T-helper 9 cell (primary cell): ENCODE results near the gene GFPT1.
A peak's percentile ranks its signal among the peaks of the same experiment; 100 is the strongest.
"Not testable (repeated sequence)": the region's sequence is repeated elsewhere in the genome, so short reads cannot be mapped to it uniquely, and the experiment has no call there.

Experiments used
- DNase-seq: peaks from one replicate; pipeline ENCODE4 v3.0.0-alpha.2; 2020
- total RNA-seq, 2 donors: gene quantifications; one replicate each; lab custom pipeline; 2026; lab: John Stamatoyannopoulos, UW

The GFPT1 gene
- total RNA-seq, result 63.5 to 81.4 reads per million in 2 donors

GRCh38 chr2:69386789-69387734 lies at the start of gene GFPT1:
GFPT1 (minus strand) TSS chr2:69387227; CDS start chr2:69387071, 156 bp downstream.
- peak; percentile 90 for DNase-seq

GRCh38 chr2:69436596-69436937 lies 49.5 kb upstream of the GFPT1 start:
- no peak for DNase-seq

DNA sequence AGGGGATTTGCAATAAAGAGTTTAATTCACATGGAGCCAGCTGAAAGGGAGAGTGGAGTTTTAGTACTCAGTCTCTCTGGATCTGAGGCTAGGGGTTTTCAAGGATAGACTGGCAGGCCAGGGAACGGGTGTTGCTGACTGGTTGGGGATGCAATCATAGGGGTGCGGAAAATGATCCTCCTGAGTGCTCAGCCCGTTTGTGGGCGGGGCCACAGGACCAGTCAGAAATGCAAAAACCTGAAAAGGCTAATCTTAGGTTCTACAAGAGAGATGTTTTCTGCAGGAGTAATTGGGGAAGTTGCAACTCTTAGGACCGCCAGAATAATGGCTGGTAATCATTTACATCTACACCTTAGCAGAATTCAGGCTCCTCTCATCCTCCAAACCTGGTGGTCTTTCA lies 47.7 kb upstream of the GFPT1 start:
- DNase-seq, result no peak

GRCh38 chr2:69429491-69430183 lies 42.6 kb upstream of the GFPT1 start:
- no peak for DNase-seq

DNA sequence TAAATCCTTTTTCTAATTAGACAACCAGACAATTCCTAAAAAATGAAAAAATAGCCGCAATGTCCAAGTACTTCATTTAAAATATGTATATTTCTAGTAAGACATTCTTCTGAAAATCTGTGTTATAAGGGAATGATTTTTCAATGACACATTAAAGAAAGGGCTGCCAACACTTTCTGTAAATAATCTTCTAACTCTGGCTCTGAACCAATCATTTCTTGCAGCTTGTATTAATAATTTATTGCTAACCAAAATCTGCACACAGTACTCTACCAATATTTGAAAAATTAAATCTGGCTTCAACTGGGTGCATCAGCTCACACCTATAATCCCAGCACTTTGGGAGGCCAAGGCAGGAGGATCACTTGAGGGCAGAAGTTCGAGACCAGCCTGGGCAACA lies 42.0 kb upstream of the GFPT1 start:
- no peak for DNase-seq

DNA sequence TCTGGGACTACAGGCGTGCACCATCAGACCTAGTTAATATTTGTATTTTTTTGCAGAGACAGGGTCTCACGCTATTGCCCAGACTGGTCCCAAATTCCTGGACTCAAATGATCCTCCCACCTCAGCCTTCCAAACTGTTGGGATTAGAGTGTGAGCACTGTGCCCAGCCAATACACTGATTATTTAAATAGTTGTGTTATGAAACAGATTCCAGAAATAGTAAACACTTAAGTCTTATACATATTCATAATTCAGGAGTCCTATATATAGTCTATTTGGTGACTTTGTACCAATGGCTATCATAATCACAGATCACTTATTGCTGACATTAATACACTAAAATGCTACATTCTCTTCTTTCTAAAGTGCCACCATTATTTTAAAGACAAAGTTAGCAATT lies 37.4 kb upstream of the GFPT1 start:
- DNase-seq, result no peak

DNA sequence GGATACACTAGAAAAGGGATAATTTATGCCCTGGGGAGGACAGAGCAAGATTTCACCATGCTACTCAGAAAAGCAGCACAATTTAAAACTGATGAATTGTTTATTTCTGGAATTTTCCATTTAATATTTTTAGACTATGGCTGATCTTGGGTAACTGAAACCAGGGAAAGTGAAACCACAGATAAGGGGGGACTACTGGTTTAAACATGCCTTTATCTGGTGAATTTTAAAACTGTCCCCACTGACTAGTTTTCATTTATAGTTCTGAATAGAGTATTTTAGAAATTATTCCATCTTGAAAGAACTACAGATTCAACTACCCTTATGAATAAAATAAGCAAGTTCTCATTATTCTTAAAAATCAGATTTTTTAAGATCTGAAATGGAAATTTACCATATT lies 35.2 kb upstream of the GFPT1 start:
- no peak for DNase-seq

GRCh38 chr2:69419111-69419510 lies 32.1 kb upstream of the GFPT1 start:
- DNase-seq, result not testable (repeated sequence)

GRCh38 chr2:69416147-69416546 lies 29.1 kb upstream of the GFPT1 start:
- DNase-seq, result no peak

- no peak for DNase-seq
These were observed 24.1 kb upstream of the GFPT1 start for GRCh38 chr2:69411120-69411519.

GRCh38 chr2:69405306-69405705 lies 18.3 kb upstream of the GFPT1 start:
- DNase-seq, result no peak

DNA sequence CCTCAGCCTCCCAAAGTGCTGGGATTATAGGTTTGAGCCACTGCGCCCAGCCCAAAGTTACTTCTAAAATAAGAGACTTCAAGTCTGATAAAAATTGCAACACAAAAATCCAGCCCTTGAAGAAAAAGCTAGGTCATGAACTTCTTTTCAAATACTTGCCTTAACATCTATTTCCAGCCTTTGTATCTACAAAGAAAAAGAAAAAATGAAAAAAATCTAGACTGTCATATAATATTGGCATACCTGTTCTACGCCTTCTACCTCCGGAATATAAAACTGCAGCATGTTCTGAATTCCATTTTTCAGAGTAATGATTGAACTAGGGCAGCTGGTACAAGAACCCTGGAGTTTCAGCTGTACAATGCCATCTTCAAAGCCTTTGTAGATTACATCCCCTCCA lies 13.1 kb upstream of the GFPT1 start:
- DNase-seq, result no peak

GRCh38 chr2:69397234-69397633 lies 10.2 kb upstream of the GFPT1 start:
- DNase-seq, result no peak

DNA sequence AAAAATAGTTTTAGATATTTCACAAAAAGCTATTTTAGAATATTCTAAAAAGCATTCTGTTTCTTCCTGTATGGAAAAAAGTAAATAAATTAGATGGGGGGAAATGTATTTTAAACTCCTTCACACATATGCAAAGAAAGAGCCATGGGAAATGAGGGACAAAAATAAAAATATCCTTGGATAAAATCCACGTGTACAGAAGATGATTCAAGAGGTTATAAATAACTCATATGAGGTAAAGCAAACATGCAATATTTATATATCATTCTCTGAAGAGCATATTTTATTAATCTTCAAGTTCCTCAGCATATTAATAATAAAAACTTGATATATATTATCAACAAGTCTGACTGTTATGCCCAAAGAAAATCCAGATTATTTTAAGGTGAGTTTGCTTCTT lies 8.8 kb upstream of the GFPT1 start:
- no peak for DNase-seq

- no peak for DNase-seq
These were observed 6.9 kb upstream of the GFPT1 start for GRCh38 chr2:69393963-69394362.

DNA sequence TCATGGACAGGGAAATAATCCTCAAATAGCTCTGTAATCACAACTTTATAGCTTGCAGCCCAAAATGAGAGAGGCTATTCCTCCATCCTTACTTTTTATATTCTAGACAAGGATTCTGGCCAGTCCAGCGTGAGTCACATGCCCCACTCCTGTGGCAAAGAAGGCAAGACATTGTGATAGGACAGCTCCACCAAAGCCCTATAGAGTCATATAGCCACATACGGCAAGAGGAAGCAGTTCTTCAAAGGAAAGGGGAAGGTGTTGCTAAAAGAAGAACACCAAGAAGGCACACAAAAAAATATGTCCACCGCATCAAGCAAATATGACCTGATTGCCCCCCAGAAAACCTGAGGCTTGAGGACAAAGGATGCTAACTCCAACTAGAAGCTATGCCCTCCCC lies 3.4 kb upstream of the GFPT1 start:
- DNase-seq, result no peak

DNA sequence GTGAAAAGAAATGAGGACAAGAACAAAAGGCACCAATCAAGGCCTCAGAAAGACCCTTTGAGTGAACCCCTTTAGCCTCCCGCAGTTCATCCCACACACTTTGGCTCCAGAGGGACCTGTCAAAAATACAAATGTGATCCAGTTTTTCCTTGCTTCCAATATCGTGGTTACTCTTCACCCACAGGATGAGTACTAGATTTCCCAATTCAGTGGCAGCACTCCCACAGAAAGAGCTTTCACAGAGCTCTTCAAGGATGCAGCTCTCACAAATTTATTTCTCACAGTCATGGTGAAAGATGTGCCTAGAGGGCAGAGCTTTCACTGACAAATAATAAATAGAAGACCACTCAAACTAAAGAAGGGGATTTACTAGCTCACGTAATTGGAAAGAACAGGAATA lies 3.0 kb upstream of the GFPT1 start:
- DNase-seq, result no peak

- no peak for DNase-seq
These were observed 2.2 kb upstream of the GFPT1 start for GRCh38 chr2:69389271-69389670.

GRCh38 chr2:69387770-69388481 lies 899 bp upstream of the GFPT1 start:
- DNase-seq, result no peak

DNA sequence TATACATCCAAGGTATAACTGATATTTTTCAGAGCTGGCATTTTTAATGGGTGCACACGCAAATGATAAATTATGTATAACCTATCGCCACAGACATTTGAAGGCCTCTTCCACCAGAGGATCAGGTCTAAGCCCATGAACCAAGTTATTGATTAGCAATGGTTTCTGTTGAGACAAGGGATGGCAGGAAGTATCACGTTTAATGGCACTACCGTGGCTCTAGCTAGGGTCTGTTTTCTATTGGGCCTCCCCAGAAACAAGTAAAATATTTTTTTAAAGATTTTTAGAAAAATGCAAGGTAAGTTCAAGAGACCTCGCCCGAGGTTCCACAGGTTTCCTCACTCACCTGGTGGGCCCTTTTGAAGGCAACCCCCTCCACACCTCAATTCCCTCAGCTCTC lies 667 bp downstream of the GFPT1 start:
- no peak for DNase-seq

GRCh38 chr2:69385443-69386151 lies 1.4 kb downstream of the GFPT1 start:
- DNase-seq, result no peak

DNA sequence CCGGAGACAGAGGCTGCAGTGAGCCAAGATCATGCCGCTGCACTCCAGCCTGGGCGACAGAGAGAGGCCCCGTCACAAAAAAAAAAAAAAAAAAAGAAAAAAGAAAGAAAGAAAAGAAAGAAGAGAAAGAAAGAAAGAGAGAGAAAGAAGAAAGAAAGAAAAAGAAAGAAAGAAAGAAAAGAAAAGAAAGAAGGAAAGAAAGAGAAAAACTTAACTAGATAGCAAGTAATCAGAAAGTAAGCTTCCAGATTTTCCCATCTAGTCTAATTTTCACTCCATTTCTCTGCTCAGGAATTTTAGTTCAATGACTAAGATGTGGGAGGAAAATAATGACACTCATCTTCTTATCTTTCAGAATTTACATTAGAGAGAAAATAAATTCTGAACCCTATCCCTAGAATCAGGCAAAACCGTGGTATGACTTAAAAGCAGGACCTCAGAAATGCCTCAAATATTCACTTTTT lies 2.4 kb downstream of the GFPT1 start:
- DNase-seq, result no peak
